Endothelial cell of umbilical vein (primary cell): ENCODE measurements around the gene FUT8. TPM values are rescaled to one million over a fixed set of nuclear protein-coding genes. Genes with fewer than 3 reads are reported as not detected.

Source experiments
- BruUV-seq: library from RNA; stranded (reverse); fragments of 400-500 nt; replicated peaks from 2 replicates; lab custom pipeline; 2021; lab: Mats Ljungman, UMichigan
- CTCF ChIA-PET: fragments of 300-600, 350-600 bp; sonication (Branson Sonifier 250); formaldehyde crosslinking; loops from one replicate; lab custom pipeline; 2021; ENCODE audit warnings: antibody characterized with exemption, inconsistent platforms; lab: Charles Lee
- POLR2A ChIA-PET: fragments of 300-600, 350-600 bp; sonication (Branson Sonifier 250); formaldehyde crosslinking; loops from one replicate; lab custom pipeline; 2021; ENCODE audit warnings: antibody characterized with exemption, inconsistent platforms; lab: Charles Lee
- DNase-seq: peaks from one replicate; pipeline ENCODE4 v3.0.0-alpha.2; 2011; ENCODE audit warnings: low read depth, low spot score
- FAIRE-seq: peaks from 2 replicates; lab custom pipeline; 2011; peaks lifted over from hg19 to GRCh38; lab: Jason Lieb, UNC
- H2AFZ ChIP-seq: 2 replicates; pipeline ENCODE4 v1.6.0; 2012; ENCODE audit warnings: low read depth, low read length, control low read depth, inconsistent platforms
- H3K27ac ChIP-seq: 2 replicates; pipeline ENCODE4 v1.5.1; 2011; ENCODE audit warnings: low read depth, mild to moderate bottlenecking, control low read depth, low read length, moderate library complexity; ENCODE audit not compliant: insufficient read depth
- H3K27me3 ChIP-seq, 2 experiments: 2 replicates each; pipeline versions ENCODE4 v1.6.0 to v1.6.1; 2011; ENCODE audit warnings: low read length in 2 of 2, mixed read lengths in 1 of 2; ENCODE audit not compliant: control insufficient read depth in 2 of 2, insufficient read depth in 2 of 2
- H3K36me3 ChIP-seq, 2 experiments: 2 replicates in 1 of 2; 3 replicates in 1 of 2; pipeline ENCODE4 v1.5.1; 2011; ENCODE audit warnings: low read length in 2 of 2, mild to moderate bottlenecking in 1 of 2, moderate library complexity in 1 of 2; ENCODE audit not compliant: control insufficient read depth in 2 of 2, insufficient read depth in 2 of 2; ENCODE audit errors: extremely low read depth in 1 of 2
- H3K4me1 ChIP-seq: 3 replicates; pipeline ENCODE4 v1.5.1; 2011; ENCODE audit warnings: mild to moderate bottlenecking, low read length; ENCODE audit not compliant: control insufficient read depth, insufficient read depth; ENCODE audit errors: extremely low read depth
- H3K4me2 ChIP-seq: 2 replicates; pipeline ENCODE4 v1.6.1; 2011; ENCODE audit warnings: low read length, control low read depth, mixed read lengths; ENCODE audit not compliant: insufficient read depth
- H3K4me3 ChIP-seq, 3 experiments: fragments of 200-600 bp in 1 of 3; sonication (generic), shearing (Covaris generic) in 1 of 3; replicated peaks in 1 of 3; 2 replicates each; pipeline ENCODE4 v1.5.1; 2011 to 2016; ENCODE audit warnings: control low read depth in 3 of 3, low read length in 3 of 3, mild to moderate bottlenecking in 2 of 3, inconsistent platforms in 1 of 3, low read depth in 1 of 3, moderate library complexity in 1 of 3; ENCODE audit not compliant: insufficient read depth in 1 of 3
- H3K79me2 ChIP-seq: 2 replicates; pipeline ENCODE4 v1.6.0; 2012; ENCODE audit warnings: low read length, inconsistent platforms; ENCODE audit not compliant: control insufficient read depth, insufficient read depth
- H3K9ac ChIP-seq: replicated peaks from 2 replicates; pipeline ENCODE3; 2011; ENCODE audit warnings: low read length, control low read depth; ENCODE audit not compliant: insufficient read depth; ENCODE audit errors: extremely low read depth
- H3K9me1 ChIP-seq: replicated peaks from 3 replicates; pipeline ENCODE4 v1.6.0; 2011; ENCODE audit warnings: mild to moderate bottlenecking, low read length; ENCODE audit not compliant: control insufficient read depth, insufficient read depth; ENCODE audit errors: extremely low read depth
- H3K9me3 ChIP-seq: replicated peaks from 2 replicates; pipeline ENCODE4 v1.5.1; 2012; ENCODE audit warnings: low read length, inconsistent platforms; ENCODE audit not compliant: control insufficient read depth, insufficient read depth
- H4K20me1 ChIP-seq: replicated peaks from 2 replicates; pipeline ENCODE3; 2011; ENCODE audit warnings: mild to moderate bottlenecking, low read length; ENCODE audit not compliant: control insufficient read depth, insufficient read depth; ENCODE audit errors: extremely low read depth
- CTCF ChIP-seq, 2 donors: IDR thresholded peaks; 1 replicate in 1 of 2; 2 replicates in 1 of 2; pipeline ENCODE4 v1.5.1; 2011; ENCODE audit warnings: low read length in 2 of 2, mild to moderate bottlenecking in 2 of 2, moderate library complexity in 2 of 2, control low read depth in 1 of 2, inconsistent platforms in 1 of 2, low read depth in 1 of 2; ENCODE audit not compliant: insufficient read depth in 1 of 2; ENCODE audit errors: extremely low read depth in 1 of 2
- EZH2 ChIP-seq: IDR thresholded peaks from 2 replicates; pipeline ENCODE4 v1.6.1; 2012; ENCODE audit warnings: borderline replicate concordance, low read depth, mild to moderate bottlenecking, moderate library complexity, low read length, inconsistent platforms; ENCODE audit not compliant: severe bottlenecking
- FOS ChIP-seq: IDR thresholded peaks from 2 replicates; pipeline ENCODE4 v1.6.1; 2011; ENCODE audit warnings: mild to moderate bottlenecking, low read length, moderate library complexity, borderline replicate concordance; ENCODE audit not compliant: insufficient read depth
- GATA2 ChIP-seq: IDR thresholded peaks from 2 replicates; pipeline ENCODE4 v1.7.0; 2011; ENCODE audit warnings: low read depth, mild to moderate bottlenecking, moderate library complexity, mixed read lengths, low read length; ENCODE audit not compliant: insufficient read length, insufficient read depth
- JUN ChIP-seq: IDR thresholded peaks from 2 replicates; pipeline ENCODE4 v1.6.1; 2011; ENCODE audit warnings: borderline replicate concordance, low read depth; ENCODE audit not compliant: insufficient read length, insufficient read depth
- MYC ChIP-seq: IDR thresholded peaks from one replicate; pipeline ENCODE4 v1.6.1; 2011; ENCODE audit warnings: mild to moderate bottlenecking, low read depth, low read length
- POLR2A ChIP-seq: IDR thresholded peaks from 2 replicates; pipeline ENCODE4 v1.6.1; 2012; ENCODE audit warnings: low read depth, mild to moderate bottlenecking, control low read depth, low read length
- POLR2AphosphoS5 ChIP-seq: IDR thresholded peaks from 2 replicates; pipeline ENCODE4 v1.6.1; 2012; ENCODE audit warnings: low read depth, mild to moderate bottlenecking, control low read depth, low read length, moderate library complexity; ENCODE audit not compliant: insufficient read depth
- dilution Hi-C: fragments of 300-500 bp; cut with MboI; formaldehyde crosslinking; loops from one replicate; pipeline ENCODE4 v1.15.0; 2019; ENCODE audit warnings: low sequenced_read_pairs; ENCODE audit not compliant: extremely low pct_ligation_motif_present
- intact Hi-C: fragments of 100-400 bp; cut with micrococcal nuclease; formaldehyde crosslinking; loops from one replicate; pipeline ENCODE4 v1.10.0; 2022
- polyA plus RNA-seq, 4 experiments: library from polyadenylated mRNA; depleted of rRNA in 3 of 4; stranded (reverse) in 3 of 4; unstranded in 1 of 4; fragments of >200 nt; gene quantifications; 2 replicates each; pipeline versions ENCODE4 v1.2.1 to v1.2.3, GENCODE V29; 2011 to 2012; ENCODE audit warnings: missing spikeins in 1 of 4
- total RNA-seq: library from RNA; stranded (reverse); gene quantifications from 2 replicates; pipeline ENCODE4 v1.2.3, GENCODE V29; 2021
- TF ChIP-seq, protein P1 (sequence below): IDR thresholded peaks from 2 replicates; pipeline ENCODE4 v1.6.1; 2011; ENCODE audit not compliant: insufficient read depth, insufficient read length

The FUT8 gene
- total and polyA plus RNA-seq, 2 donors (not counting 3 experiments of a cell fraction or from before 2014, with no cell fraction given): 16.7 to 38.8 TPM

- ChIA-PET POLR2A (no interaction called here), CTCF (no interaction called here)
- no TSS peak for BruUV-seq
- no peaks in the 10 kb centered on the region for H3K36me3 ChIP-seq
- H3K27ac ChIP-seq: no peak overlapping the region
- no peaks in the 10 kb centered on the region for H3K79me2 ChIP-seq
- H4K20me1 ChIP-seq: no peaks in the 10 kb centered on the region
- H2AFZ ChIP-seq: no peak overlapping the region
- TF ChIP-seq JUN (no peak), POLR2A (no peak), POLR2AphosphoS5 (no peak), MYC (no peak), FOS (no peak), CTCF (IDR thresholded peaks at IDR 0.05; ENCODE audit: extremely low read depth in 1 of 2, insufficient read depth in 1 of 2, low read depth in 1 of 2, low read length in 2 of 2) (no peak), EZH2 (no peak), GATA2 (no peak)
- TF ChIP-seq, protein P1, sequence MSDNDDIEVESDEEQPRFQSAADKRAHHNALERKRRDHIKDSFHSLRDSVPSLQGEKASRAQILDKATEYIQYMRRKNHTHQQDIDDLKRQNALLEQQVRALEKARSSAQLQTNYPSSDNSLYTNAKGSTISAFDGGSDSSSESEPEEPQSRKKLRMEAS: no peak
- intact Hi-C loops (no loop called here), dilution Hi-C loops (no loop called here)
- no peak overlapping the region for H3K9ac ChIP-seq
- H3K9me1 ChIP-seq: no peaks in the 10 kb centered on the region
- no peak overlapping the region for H3K4me3 ChIP-seq
- H3K9me3 ChIP-seq: no peaks in the 10 kb centered on the region
- H3K27me3 ChIP-seq: no peaks in the 10 kb centered on the region
- no peak overlapping the region for H3K4me2 ChIP-seq
- FAIRE-seq: no peak
- H3K4me1 ChIP-seq: peaks cover 11% of the 10 kb centered on the region
- DNase-seq: no peak
Measured at GRCh38 chr14:65581799-65582198, 169.3 kb downstream of the FUT8 start.
